HCT116 (cell line): ENCODE results near the gene SOX9.

Experiments used
- ATF3 ChIP-seq: IDR thresholded peaks from 2 replicates; pipeline ENCODE4 v1.6.1; 2012
- CTCF ChIP-seq, 3 experiments: fragments of 200-600 bp in 1 of 3; sonication (generic) in 1 of 3; IDR thresholded peaks in 2 of 3; conservative IDR thresholded peaks in 1 of 3; 2 replicates each; pipeline ENCODE4 v1.5.1; 2012 to 2017; ENCODE audit warnings: low read depth in 2 of 3, low read length in 2 of 3, antibody characterized with exemption in 1 of 3, borderline replicate concordance in 1 of 3, control low read depth in 1 of 3, mild to moderate bottlenecking in 1 of 3, mixed read lengths in 1 of 3, mixed run types in 1 of 3, moderate library complexity in 1 of 3; ENCODE audit not compliant: insufficient read depth in 1 of 3
- EZH2 ChIP-seq: fragments of 200-600 bp; sonication (generic); IDR thresholded peaks from 2 replicates; pipeline ENCODE4 v1.6.1; 2017; ENCODE audit warnings: antibody characterized with exemption, mixed run types
- POLR2A ChIP-seq: IDR thresholded peaks from 2 replicates; pipeline ENCODE4 v1.7.0; 2011; ENCODE audit warnings: borderline replicate concordance; ENCODE audit not compliant: insufficient read depth, insufficient read length; ENCODE audit errors: extremely low read depth
- RAD21 ChIP-seq: IDR thresholded peaks from 2 replicates; pipeline ENCODE4 v1.6.1; 2012; ENCODE audit warnings: low read depth, mild to moderate bottlenecking
- TCF7L2 ChIP-seq: IDR thresholded peaks from 2 replicates; pipeline ENCODE4 v1.7.0; 2011; ENCODE audit warnings: borderline replicate concordance, inconsistent platforms; ENCODE audit not compliant: insufficient read depth, insufficient read length; ENCODE audit errors: extremely low read depth

- TF ChIP-seq ATF3 (no peak), TCF7L2 (no peak), POLR2A (no peak), CTCF (IDR thresholded peaks at IDR 0.05 in 2 of 3, conservative IDR thresholded peaks at IDR 0.05 in 1 of 3; ENCODE audit: borderline replicate concordance in 1 of 3, insufficient read depth in 1 of 3, low read depth in 2 of 3, low read length in 2 of 3) (no peak), RAD21 (no peak), EZH2 (no peak)
These were observed 24.7 kb downstream of the SOX9 start for GRCh38 chr17:72145562-72145961.
